T-helper 1 cell (primary cell): Measurements from ENCODE around the gene HNF1B.

ENCODE experiments used
- DNase-seq, 5 donors: peaks; one replicate each; pipeline ENCODE4 v3.0.0-alpha.2; 2012 to 2020

The HNF1B gene

GRCh38 chr17:37664214-37664613 lies 80.6 kb downstream of the HNF1B start:
- no peak for DNase-seq

GRCh38 chr17:37662353-37662752 lies 82.5 kb downstream of the HNF1B start:
- DNase-seq = no peak

- no peak for DNase-seq
Measured at GRCh38 chr17:37661400-37662014, 83.4 kb downstream of the HNF1B start.

- no peak for DNase-seq
Measured at GRCh38 chr17:37659925-37660324, 84.9 kb downstream of the HNF1B start.

- DNase-seq = no peak
Measured at GRCh38 chr17:37657202-37657601, 87.7 kb downstream of the HNF1B start.

- no peak for DNase-seq
Measured at GRCh38 chr17:37651849-37652248, 93.0 kb downstream of the HNF1B start.

- no peak for DNase-seq
Measured at GRCh38 chr17:37650419-37651003, 94.3 kb downstream of the HNF1B start.

GRCh38 chr17:37648555-37648954 lies 96.3 kb downstream of the HNF1B start:
- no peak for DNase-seq

- DNase-seq = no peak
Measured at GRCh38 chr17:37647856-37648255, 97.0 kb downstream of the HNF1B start.

GRCh38 chr17:37643869-37644268 lies 101.0 kb downstream of the HNF1B start:
- no peak for DNase-seq

- peak; percentile 81 to 89 (median 84) for DNase-seq
Measured at GRCh38 chr17:37643118-37643766, 101.6 kb downstream of the HNF1B start, which contains the start of gene DDX52. TSS of gene DDX52 (minus strand) at chr17:37643446. CDS start at chr17:37643420, 26 bp downstream.

GRCh38 chr17:37642681-37643080 lies 102.2 kb downstream of the HNF1B start:
- DNase-seq = peak in 1 of 5 donors; percentile 8

GRCh38 chr17:37640015-37640414 lies 104.8 kb downstream of the HNF1B start:
- no peak for DNase-seq

- no peak for DNase-seq
Measured at GRCh38 chr17:37637956-37638355, 106.9 kb downstream of the HNF1B start.
